H1 (cell line): ENCODE results near the gene GRK5. TPM values are rescaled to one million over a fixed set of nuclear protein-coding genes. Genes with fewer than 3 reads are reported as not detected.

ENCODE experiments used
- EZH2 ChIP-seq: fragments of 200-600 bp; sonication (generic); IDR thresholded peaks from 2 replicates; pipeline ENCODE4 v1.7.1; 2012; ENCODE audit warnings: low read depth, mild to moderate bottlenecking, moderate library complexity, low read length, inconsistent platforms; ENCODE audit not compliant: severe bottlenecking
- POU5F1 ChIP-seq: IDR thresholded peaks from 2 replicates; pipeline ENCODE4 v1.6.1; 2011; ENCODE audit warnings: low read depth, mild to moderate bottlenecking, low read length, moderate library complexity
- SIN3A ChIP-seq, 2 experiments: IDR thresholded peaks in 1 of 2; conservative IDR thresholded peaks in 1 of 2; 2 replicates each; pipeline ENCODE4 v1.6.1; 2011 to 2012; ENCODE audit warnings: low read length in 2 of 2, improper control_type of control experiment in 1 of 2, low read depth in 1 of 2, mild to moderate bottlenecking in 1 of 2
- SP1 ChIP-seq: IDR thresholded peaks from 2 replicates; pipeline ENCODE4 v1.6.1; 2011; ENCODE audit warnings: low read depth, low read length
- SP2 ChIP-seq: IDR thresholded peaks from 2 replicates; pipeline ENCODE4 v1.6.1; 2012; ENCODE audit warnings: mild to moderate bottlenecking, low read length, inconsistent platforms
- SUZ12 ChIP-seq: fragments of 200-600 bp; sonication (generic); IDR thresholded peaks from 2 replicates; pipeline ENCODE4 v1.6.1; 2012; ENCODE audit warnings: mild to moderate bottlenecking, inconsistent platforms, low read length, moderate library complexity, mixed read lengths
- polyA plus RNA-seq, 7 experiments: library from polyadenylated mRNA; depleted of rRNA in 3 of 7; stranded (reverse) in 5 of 7; unstranded in 2 of 7; fragments of >200 nt in 5 of 7; fragments of 200-250 nt in 2 of 7; gene quantifications; 1 replicate in 5 of 7; 2 replicates in 1 of 7; 4 replicates in 1 of 7; pipeline versions ENCODE4 v1.2.1 to v1.2.3, GENCODE V29; 2011 to 2013; ENCODE audit warnings: missing spikeins in 2 of 7, mixed read lengths in 2 of 7
- total RNA-seq: library from RNA; stranded (reverse); fragmentation: NEBNext Ultra II Directional; extraction: Animal tissue kit (Norgen Biotek cat#: 25700); gene quantifications from 2 replicates; pipeline ENCODE4 v1.2.1, GENCODE V29; 2021

Gene GRK5
- total and polyA plus RNA-seq, 2 of the 8 experiments (the other 6 are each of a cell fraction or from before 2014, with no cell fraction given): 0.54 to 2.5 TPM

DNA sequence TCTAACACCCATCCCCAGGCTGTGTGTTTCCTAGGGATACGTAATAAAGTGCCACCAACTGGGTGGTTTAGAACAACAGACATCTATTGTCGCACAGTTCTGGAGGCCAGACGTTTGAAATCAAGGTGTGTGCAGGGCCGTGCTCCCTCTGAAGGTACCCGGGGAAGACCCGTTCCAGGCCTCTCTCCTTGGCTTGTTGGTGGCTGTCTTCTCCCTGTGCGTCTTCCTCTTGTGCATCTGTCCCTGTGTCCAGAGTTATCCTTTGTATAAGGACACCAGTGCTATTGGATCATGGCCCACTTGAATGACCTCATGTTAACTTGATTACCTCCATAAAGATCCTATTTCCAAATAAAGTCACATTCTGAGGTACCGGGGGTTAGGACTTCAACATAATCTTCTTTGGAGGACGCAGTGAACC, 15.6 kb downstream of the GRK5 start (continued):
- TF ChIP-seq POU5F1: no peak
- no peak for TF ChIP-seq SIN3A (conservative IDR thresholded peaks at IDR 0.05 in 1 of 2, IDR thresholded peaks at IDR 0.05 in 1 of 2; ENCODE audit: low read depth in 1 of 2, low read length in 2 of 2)
- no peak for TF ChIP-seq SUZ12
- no peak for TF ChIP-seq SP2
- TF ChIP-seq EZH2: no peak
- TF ChIP-seq SP1: no peak
